Epithelial cell of proximal tubule (primary cell): ENCODE results near the gene ENTHD1. TPM values are rescaled to one million over a fixed set of nuclear protein-coding genes. Genes with fewer than 3 reads are reported as not detected.

Experiments used
- DNase-seq: peaks from one replicate; pipeline ENCODE4 v3.0.0-alpha.2; 2011; ENCODE audit warnings: low read depth
- H3K4me3 ChIP-seq: 2 replicates; pipeline ENCODE4 v1.5.1; 2011; ENCODE audit warnings: low read depth, mild to moderate bottlenecking, low read length
- total RNA-seq: library from RNA; depleted of rRNA; stranded (reverse); fragments of >200 nt; gene quantifications from 2 replicates; pipeline ENCODE4 v1.2.3, GENCODE V29; 2015
- TF ChIP-seq, protein P1 (sequence below): conservative IDR thresholded peaks from 2 replicates; pipeline ENCODE4 v1.5.1; 2012; ENCODE audit warnings: low read depth, mild to moderate bottlenecking, low read length

The ENTHD1 gene
- total RNA-seq, 1 donor from 2014 or later = not detected

DNA sequence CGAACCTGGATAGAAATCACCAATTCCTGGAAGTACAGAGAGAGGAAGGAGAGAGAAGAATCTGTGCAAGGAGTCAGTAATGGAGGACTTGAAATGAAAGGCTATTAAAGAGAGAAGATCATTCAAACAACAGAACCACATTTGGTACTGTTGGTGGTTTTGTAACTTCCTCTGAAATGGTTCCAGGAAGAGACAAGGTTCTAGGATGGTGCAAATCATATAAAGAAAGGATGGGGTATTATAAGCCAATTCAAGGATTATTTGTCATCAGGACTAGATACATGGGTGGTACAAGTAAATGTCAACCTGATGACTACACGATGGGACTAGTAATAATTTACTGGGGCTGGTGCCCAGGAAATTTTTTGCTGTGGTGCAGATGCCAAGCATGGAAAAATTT, 37.7 kb upstream of the ENTHD1 start:
- no peak overlapping the region for H3K4me3 ChIP-seq
- TF ChIP-seq, protein P1, sequence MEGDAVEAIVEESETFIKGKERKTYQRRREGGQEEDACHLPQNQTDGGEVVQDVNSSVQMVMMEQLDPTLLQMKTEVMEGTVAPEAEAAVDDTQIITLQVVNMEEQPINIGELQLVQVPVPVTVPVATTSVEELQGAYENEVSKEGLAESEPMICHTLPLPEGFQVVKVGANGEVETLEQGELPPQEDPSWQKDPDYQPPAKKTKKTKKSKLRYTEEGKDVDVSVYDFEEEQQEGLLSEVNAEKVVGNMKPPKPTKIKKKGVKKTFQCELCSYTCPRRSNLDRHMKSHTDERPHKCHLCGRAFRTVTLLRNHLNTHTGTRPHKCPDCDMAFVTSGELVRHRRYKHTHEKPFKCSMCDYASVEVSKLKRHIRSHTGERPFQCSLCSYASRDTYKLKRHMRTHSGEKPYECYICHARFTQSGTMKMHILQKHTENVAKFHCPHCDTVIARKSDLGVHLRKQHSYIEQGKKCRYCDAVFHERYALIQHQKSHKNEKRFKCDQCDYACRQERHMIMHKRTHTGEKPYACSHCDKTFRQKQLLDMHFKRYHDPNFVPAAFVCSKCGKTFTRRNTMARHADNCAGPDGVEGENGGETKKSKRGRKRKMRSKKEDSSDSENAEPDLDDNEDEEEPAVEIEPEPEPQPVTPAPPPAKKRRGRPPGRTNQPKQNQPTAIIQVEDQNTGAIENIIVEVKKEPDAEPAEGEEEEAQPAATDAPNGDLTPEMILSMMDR = no peak
- no peak for DNase-seq

DNA sequence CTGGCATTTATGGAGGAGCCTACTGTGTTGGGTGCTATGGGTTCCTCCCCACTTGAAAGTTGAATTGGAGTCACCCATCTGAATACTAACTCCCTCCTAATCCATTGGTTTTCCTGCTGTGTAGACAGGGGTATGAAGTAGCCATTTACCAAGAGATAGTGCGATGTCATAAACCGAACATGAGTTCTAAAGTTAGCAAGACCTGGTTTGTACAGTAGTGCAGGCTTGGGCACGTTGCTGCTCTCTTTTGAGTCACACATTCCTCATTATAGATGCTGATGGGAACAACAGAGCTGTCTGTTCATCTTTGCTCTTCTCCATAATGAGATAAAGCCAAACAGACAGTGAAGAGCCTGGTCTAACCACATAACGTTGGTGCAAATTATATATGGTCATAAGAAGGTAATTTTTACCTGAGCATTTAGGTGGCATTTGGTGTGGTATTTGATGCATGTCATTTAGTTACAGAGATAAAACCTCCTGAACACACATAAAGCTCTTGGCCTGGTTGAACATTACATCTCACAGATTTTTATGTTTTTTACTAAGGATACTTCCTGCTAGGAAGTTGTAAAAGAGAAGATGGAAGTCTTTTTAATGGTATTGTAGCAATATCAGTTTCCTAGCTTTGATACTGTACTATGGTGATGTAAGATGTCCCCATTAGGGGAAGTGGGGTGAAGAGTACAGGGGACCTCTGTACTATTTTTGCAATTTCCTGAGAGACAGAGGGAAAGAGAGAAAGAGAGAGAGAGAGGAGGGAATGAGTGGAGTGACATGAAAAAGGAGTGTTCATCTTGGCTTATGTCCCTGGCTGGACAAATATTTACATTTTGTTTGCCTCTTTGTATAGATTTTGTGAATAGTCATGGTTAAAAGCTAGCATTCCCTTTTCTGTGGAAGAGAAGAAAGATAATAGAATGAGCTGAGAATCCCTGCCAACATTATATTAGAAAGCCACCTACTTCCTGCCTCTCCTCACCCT, 35.3 kb upstream of the ENTHD1 start:
- TF ChIP-seq, protein P1 = no peak
- no peak for DNase-seq
- no peak overlapping the region for H3K4me3 ChIP-seq

DNA sequence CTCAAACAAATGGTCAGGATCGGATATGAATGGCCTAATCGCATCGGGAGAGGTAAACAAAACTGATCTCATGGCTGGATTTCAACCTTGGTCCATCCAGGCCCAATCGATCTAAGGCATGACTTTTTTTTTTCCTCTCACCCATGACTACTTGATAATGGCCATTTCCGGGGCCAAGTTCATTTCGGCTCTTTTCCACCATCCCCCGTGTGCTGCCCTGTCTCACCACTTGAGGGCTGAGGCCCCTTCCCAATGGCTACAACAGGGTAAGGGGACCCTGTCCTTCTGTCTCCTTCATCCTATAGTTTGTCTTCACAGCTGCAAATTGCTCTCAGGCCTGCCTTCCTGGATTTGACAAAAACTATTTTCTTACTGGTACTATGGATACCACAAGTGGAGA, 34.0 kb upstream of the ENTHD1 start:
- no peak for DNase-seq
- no peak overlapping the region for H3K4me3 ChIP-seq
- TF ChIP-seq, protein P1 = no peak

DNA sequence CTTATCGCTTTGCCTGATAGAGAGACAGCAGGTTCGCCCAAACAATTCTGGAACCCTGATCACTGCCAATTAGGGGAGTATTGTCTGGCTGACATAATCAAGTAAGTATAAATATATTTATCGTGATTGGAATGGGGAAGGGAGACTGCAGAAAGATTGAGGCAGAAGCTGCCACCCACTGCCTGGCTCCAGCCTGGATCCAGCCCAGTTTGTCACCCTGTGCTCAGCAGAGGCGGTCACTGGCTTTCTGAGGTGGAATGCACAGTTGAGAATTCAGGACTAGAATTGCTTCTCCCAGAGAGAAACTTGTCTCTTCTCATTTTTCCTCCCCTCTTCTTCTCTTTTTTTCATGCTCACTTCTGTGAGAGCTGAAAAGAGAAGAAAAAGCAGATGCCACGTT, 33.2 kb upstream of the ENTHD1 start:
- H3K4me3 ChIP-seq = no peak overlapping the region
- no peak for DNase-seq
- TF ChIP-seq, protein P1 = no peak

DNA sequence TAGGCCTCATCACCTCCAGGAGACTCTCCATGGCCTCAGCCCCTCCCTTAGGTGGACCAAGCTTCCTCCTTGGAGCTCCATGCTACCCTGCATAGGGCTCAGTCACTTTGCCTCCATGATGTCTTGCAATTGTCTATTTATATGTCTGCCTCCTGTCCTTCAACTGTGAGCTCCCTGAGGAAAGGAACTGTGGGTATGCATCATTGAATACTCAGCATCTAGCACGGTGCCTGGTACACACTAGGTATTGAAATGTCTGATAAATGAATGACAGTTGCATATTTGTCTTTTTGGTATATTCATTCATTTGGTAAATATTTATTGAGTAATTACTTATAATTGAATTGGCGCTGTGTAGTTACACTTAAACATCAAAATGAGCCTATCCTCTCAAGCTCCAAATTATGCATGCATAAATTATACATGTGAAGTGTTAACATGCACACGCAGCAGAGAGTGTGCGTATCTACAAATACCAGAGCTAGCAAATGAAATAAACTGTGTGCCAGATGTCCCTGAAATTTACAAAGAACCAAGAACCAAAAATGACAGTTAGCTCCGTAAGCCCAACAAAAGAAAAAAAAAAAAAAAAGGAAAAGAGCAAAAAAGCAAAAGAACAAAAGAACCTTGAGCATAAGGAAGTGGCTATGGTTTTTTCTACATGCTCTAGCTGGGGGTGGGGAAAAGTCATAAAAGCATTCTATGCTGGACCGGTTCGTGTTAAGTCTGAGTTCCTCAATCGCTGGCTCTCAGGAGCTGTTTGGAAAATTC, 32.5 kb upstream of the ENTHD1 start:
- DNase-seq = no peak
- TF ChIP-seq, protein P1 = no peak

DNA sequence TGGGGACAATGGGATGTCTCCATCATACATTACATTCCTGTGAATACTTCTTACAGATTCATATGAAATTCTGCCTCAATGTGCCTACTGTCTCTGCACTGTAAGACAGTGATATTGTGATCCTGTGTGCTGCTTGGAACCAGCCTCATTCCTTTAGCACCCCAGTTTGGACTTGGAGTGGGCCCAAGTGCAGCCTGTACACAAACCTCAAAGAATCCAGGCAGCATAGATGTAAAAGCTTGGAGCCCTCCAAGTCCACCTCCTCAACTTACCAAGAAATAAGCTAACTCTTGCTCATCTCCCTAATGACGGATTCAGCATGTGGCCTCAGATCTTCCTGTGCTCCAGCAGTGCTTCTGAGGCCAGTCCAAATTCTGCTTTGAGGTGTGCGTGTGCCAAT, 31.7 kb upstream of the ENTHD1 start:
- TF ChIP-seq, protein P1 = no peak
- DNase-seq = no peak
- H3K4me3 ChIP-seq = no peak overlapping the region

More for the DNA sequence above, 32.5 kb upstream of the ENTHD1 start:
- no peak overlapping the region for H3K4me3 ChIP-seq
